Brain microvascular endothelial cell (primary cell): ENCODE measurements around the gene SURF4.
"Not testable (repeated sequence)": the region's sequence is repeated elsewhere in the genome, so short reads cannot be mapped to it uniquely, and the experiment has no call there.

Experiments
- DNase-seq: peaks from one replicate; pipeline ENCODE4 v3.0.0-alpha.2; 2020
- H3K27ac ChIP-seq: fragments of 250-450 bp; sonication (Bioruptor Pico); 2 replicates; pipeline ENCODE4 v1.5.1; 2020; ENCODE audit warnings: mild to moderate bottlenecking, moderate library complexity
- H3K27me3 ChIP-seq: fragments of 250-450 bp; sonication (Bioruptor Pico); replicated peaks from 2 replicates; pipeline ENCODE4 v1.5.1; 2020; ENCODE audit warnings: mild to moderate bottlenecking
- H3K36me3 ChIP-seq: fragments of 250-450 bp; sonication (Bioruptor Pico); replicated peaks from 2 replicates; pipeline ENCODE4 v1.5.1; 2020; ENCODE audit warnings: mild to moderate bottlenecking
- H3K4me3 ChIP-seq: 2 replicates; pipeline ENCODE4 v1.5.1; 2011; ENCODE audit warnings: low read depth, mild to moderate bottlenecking, control low read depth, low read length, moderate library complexity
- in situ Hi-C: cut with HindIII; loops from 2 replicates; pipeline ENCODE4 v1.10.0; 2017; ENCODE audit warnings: low sequenced_read_pairs, low pct_ligation_motif_present
- TF ChIP-seq, protein P1 (sequence below): IDR thresholded peaks from 2 replicates; pipeline ENCODE4 v1.5.1; 2011; ENCODE audit warnings: low read depth, mild to moderate bottlenecking, moderate library complexity, low read length, control low read depth, inconsistent platforms; ENCODE audit errors: missing control alignments

Gene SURF4

DNA sequence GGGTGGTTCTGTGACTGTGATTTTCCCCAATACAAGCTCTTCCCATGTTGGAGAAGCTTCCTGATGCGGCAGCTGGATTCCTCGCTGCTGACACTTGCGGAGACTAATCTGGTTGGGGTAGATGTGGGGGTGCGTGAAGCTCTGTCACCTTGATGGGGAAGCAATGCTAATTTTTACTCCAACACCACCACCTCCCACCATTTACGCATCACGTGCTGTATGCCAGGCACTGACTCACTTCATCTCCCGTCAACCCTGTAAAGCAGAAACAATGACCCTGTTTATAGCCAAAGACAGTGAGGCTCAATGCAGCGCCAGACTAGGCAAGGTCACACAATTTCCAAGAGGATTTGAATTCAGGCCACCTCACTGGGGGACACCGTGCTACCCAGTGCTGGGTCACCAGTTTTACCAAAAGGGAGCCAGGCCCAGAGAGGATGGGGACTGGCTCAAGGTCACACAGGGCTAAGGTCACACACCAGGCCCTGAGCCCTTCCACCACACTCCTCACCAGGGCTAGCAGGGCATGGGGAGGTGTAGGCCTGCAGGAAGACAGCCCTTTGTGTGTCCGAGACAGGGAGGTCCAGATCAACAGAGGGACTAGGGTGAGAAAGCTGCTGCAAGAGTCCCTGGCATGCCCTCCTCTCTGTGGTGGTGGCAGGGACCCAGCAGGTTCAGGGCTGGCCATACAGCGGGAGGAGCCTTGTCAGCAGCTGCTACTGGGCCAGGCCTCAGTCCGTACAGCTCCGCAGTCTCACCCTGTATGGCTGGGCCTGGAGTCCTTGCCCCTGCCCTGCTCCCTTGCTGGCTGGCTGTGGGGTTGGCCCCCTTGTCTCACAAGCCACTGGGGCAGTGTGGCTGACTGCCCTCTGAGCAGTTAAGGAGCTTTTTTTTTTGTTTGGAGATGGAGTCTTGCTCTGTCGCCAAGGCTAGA lies 3.6 kb upstream of the SURF4 start:
- Histone ChIP-seq H3K27me3 (no peaks in the 10 kb centered on the region), H3K36me3 (peaks cover 3% of the 10 kb centered on the region), H3K27ac (no peak overlapping the region), H3K4me3 (no peak overlapping the region)
- TF ChIP-seq, protein P1, sequence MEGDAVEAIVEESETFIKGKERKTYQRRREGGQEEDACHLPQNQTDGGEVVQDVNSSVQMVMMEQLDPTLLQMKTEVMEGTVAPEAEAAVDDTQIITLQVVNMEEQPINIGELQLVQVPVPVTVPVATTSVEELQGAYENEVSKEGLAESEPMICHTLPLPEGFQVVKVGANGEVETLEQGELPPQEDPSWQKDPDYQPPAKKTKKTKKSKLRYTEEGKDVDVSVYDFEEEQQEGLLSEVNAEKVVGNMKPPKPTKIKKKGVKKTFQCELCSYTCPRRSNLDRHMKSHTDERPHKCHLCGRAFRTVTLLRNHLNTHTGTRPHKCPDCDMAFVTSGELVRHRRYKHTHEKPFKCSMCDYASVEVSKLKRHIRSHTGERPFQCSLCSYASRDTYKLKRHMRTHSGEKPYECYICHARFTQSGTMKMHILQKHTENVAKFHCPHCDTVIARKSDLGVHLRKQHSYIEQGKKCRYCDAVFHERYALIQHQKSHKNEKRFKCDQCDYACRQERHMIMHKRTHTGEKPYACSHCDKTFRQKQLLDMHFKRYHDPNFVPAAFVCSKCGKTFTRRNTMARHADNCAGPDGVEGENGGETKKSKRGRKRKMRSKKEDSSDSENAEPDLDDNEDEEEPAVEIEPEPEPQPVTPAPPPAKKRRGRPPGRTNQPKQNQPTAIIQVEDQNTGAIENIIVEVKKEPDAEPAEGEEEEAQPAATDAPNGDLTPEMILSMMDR = no peak
- in situ Hi-C loops = no loop called here
- DNase-seq = no peak

DNA sequence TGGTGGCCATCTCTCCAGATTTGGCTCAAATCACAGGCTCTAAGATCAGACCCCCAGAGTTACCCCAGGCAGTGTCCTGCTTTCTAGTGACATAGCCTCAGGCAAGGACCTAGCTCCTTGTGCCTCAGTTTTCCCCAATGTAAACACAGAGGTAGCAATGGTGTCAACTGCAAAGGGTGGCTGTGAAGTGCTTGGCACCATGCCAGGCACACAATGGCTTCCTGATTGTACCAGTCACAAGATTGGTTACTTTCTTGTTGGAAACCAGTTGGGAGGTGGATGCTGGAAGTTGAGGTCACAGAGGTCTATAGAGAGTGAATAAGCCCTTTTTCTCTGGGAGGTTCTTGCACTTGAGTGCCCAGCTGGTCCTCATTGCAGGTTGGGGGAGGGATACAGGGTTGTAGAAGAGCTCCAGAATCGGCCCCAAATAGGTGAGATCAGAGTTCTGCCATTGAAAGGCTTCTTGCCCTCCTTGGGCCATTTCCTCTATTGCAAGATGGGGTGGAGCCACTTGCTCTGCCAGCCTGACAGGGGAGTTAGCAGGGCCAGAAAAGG lies 2.6 kb upstream of the SURF4 start:
- Histone ChIP-seq H3K36me3 (peaks cover 3% of the 10 kb centered on the region), H3K27ac (no peak overlapping the region), H3K27me3 (no peaks in the 10 kb centered on the region), H3K4me3 (no peak overlapping the region)
- DNase-seq = no peak
- in situ Hi-C loops = no loop called here
- TF ChIP-seq, protein P1 = no peak

DNA sequence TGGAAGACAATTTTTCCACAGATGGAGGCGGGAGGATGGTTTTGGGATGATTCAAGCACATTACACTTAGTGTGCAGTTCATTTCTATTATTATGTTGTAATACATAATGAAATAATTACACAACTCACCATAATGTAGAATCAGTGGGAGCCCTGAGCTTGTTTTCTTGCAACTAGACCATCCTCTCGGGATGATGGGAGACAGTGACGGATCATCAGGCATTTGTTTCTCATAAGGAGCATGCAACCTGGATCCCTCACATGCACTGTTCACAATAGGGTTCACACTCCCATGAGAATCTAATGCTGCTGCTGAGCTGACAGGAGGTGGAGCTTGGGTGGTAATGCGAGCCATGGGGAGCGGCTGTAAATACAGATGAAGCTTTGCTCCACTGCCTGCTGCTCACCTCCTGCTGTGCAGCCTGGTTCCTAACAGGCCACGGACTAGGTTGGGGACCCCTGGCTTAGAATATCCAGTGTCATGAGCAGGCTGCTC lies 1.9 kb upstream of the SURF4 start:
- Histone ChIP-seq H3K4me3 (no peak overlapping the region), H3K27ac (no peak overlapping the region), H3K36me3 (peaks cover 10% of the 10 kb centered on the region), H3K27me3 (no peaks in the 10 kb centered on the region)
- TF ChIP-seq, protein P1 = no peak
- peak; percentile 19 for DNase-seq
- in situ Hi-C loops = no loop called here

DNA sequence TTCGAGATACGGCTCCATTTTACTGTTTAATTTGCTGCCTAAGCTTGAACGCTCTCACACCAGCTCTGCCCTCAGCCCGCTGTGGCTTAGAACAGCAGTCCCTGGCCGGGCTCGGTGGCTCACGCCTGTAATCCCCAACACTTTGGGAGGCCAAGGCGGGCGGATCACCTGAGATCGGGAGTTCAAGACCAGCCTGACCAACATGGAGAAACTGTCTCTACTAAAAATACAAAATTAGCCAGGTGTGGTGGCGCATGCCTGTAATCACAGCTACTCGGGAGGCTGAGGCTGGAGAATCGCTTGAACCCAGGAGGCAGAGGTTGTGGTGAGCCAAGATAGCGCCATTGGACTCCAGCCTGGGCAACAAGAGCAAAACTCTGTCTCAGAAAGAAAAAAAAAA lies 1.4 kb upstream of the SURF4 start:
- in situ Hi-C loops, DNase-seq, H3K27me3 ChIP-seq, H3K27ac ChIP-seq, H3K4me3 ChIP-seq: not testable (repeated sequence)
- peaks cover 15% of the 10 kb centered on the region for H3K36me3 ChIP-seq

DNA sequence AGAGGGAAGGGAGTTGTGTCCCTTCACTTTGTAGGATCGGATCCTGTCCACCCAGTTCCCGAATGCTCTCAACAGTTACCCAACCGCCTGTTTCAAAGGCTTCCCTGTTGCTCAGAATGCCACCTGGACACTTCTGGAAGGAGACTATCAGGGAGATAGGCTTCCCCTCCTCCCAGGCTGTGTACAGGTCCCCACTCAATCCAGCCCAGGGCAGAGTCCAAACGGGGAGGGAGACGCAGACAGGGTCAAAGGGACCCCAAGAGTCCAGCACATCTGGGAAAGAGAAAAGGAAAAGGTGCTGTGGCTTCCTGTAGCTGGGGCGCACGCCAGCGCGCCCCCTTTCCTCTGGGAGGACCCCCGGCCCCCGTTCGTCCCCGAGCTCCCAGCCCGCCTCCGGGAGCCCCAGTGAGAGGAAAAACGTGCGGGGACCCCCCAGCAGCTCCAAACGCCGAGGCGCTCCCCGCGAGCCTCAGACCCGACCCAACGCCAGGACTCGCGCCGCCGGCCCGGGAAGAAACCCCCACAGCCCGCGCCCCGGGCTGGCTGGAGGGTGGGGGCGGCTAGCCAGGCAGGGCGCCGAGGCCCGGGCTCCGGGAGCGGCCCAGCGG lies 640 bp downstream of the SURF4 start:
- TF ChIP-seq, protein P1 = no peak
- Histone ChIP-seq H3K27me3 (no peaks in the 10 kb centered on the region), H3K4me3 (peak overlapping the region; percentile 94), H3K27ac (peak overlapping the region; percentile 96), H3K36me3 (peaks cover 32% of the 10 kb centered on the region)
- in situ Hi-C loops = no loop called here
- DNase-seq = peak; percentile 12

DNA sequence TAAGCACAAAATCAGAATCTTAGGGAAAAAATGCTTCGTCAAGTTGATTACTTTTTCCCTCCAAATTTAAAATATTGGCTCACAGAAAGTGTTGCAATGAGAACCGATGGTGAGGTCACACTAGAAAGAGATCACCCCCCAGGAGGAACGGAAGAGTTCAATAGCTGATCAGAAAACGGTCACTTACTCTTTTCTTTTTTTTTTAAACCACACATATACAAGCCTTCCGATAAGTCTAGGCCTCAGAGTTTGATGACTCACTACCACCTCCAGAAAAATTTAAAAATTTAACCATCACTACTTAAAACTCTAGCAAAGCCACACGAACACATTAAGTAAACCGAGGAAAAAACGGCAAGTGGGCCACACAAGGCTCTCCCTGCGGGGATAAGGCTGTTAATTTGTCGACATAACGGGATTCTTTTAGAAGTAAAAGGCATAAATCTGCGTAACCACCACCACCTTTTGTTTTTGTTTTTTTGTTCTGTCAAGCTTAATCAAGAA lies 1.2 kb downstream of the SURF4 start:
- peak; percentile 25 for DNase-seq
- TF ChIP-seq, protein P1 = no peak
- H3K36me3 ChIP-seq = peaks cover 37% of the 10 kb centered on the region
- H3K27me3 ChIP-seq = no peaks in the 10 kb centered on the region
- in situ Hi-C loops = no loop called here
- H3K4me3 ChIP-seq = peak overlapping the region; percentile 94
- H3K27ac ChIP-seq = peak overlapping the region; percentile 96
